HG02571 (cell line): ENCODE results near the gene PATE1.
"Not testable (repeated sequence)": the region's sequence is repeated elsewhere in the genome, so short reads cannot be mapped to it uniquely, and the experiment has no call there.

Experiments used
- ATAC-seq: cut with Tn5 transposase; IDR thresholded peaks from one replicate; pipeline ENCODE4 v1.9.1; 2021; ENCODE audit warnings: mild to moderate bottlenecking, moderate library complexity; ENCODE audit not compliant: unreplicated experiment

The PATE1 gene

DNA sequence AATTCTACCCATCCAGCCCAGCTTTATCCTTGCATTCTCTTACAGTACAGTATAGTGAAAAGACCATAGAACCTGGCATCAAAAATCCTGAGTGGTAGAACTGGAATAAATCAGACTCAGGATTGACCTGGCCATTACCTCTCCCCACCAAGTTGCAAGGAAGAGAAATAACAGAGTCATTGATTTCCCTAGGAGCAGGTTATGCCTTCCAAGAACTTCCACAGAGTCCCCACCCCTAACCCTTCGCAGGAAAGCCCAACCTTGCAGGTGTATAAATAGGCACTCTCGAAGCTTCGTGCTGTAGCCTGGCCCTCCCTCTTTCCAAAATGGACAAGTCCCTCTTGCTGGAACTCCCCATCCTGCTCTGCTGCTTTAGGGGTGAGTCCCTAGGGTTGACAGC lies at the start of gene PATE1:
Gene PATE1, plus strand, starts transcription at position 301 of the 400 bp plus-strand sequence. Its CDS starts 26 bp downstream, at position 327.
- no peak for ATAC-seq

GRCh38 chr11:125701018-125701610 lies 45.0 kb upstream of the PATE1 start:
- ATAC-seq, result no peak

- no peak for ATAC-seq
These were observed 44.0 kb upstream of the PATE1 start for GRCh38 chr11:125701858-125702621.

GRCh38 chr11:125704686-125705085 lies 41.4 kb upstream of the PATE1 start:
- ATAC-seq, result not testable (repeated sequence)

- no peak for ATAC-seq
These were observed 25.3 kb upstream of the PATE1 start for GRCh38 chr11:125720781-125721180.

DNA sequence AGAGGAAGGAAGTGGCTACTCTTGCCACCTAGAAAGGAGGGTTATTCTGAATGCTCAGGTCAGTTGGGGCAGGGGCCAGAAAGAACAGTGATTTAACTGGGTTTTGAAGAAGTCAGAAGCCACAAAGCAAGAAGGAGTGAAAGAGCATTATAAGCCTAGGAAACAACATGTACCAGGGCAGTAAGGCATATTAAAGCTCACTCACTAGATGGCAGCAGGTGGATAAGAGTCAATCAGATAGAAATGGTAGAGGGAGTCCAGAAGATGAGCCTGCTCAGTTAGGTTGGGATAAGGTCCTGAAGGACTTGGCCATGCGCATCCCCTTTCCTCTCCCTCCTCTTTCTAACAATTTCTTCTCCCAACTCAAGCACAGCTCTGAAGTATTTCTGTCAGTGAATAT lies 22.0 kb upstream of the PATE1 start:
- no peak for ATAC-seq

- ATAC-seq, result no peak
These were observed 17.1 kb upstream of the PATE1 start for GRCh38 chr11:125728969-125729368.

DNA sequence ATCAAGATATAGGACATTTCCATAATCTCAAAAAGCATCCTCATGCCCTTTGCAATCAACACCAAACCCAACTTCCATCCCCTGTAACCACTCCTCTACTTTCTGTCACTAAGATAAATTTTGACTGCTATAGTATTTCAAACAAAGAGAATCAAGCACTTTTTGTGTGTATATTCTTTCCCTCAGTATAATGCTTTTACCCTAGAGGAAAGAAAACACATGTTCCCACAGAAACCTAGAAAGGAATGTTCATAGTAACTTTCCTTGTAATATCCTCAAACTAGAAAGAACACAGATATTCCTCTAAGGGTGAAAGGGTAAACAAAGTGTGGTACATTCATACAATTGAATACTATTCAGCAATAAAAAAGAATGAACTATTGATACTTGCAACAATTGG lies 5.5 kb upstream of the PATE1 start:
- ATAC-seq, result no peak

DNA sequence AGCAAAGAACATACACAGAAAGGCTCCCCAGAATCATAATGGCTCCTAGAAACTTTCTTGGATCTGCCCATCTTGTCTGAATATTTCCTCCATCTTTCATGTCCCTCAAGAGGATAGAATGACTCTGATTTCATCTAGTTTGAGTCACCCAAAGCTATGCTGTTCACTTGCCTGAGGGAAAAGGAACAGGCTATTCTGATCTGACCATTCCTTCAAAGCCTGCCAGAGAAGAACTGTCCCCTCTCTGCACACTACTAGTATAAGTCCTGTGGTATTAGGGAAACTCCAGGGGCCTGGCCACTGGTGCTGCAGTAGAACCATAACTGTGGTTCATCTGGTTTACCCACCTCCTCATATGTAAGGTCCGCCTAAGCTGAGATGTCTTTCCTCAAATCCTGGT lies 2.4 kb upstream of the PATE1 start:
- no peak for ATAC-seq

DNA sequence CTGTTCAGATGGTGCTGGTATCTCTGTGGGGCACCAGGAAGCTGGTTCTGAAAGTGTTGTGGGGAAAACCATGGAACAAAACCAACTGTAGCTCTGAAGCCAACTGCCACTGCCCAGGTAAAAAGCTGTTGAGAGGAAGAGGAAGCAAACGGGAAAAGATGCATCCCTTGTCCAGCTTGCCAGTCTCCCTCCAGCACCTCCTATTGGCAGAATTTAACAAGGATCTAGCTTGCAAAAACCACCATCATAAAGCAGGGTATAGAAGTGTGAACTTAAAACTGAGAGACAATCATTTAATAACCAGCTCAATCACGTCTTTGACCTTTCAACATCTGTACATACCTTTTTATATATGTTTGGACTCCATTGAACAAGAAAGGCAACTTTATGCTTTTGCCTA lies 4.5 kb downstream of the PATE1 start:
- no peak for ATAC-seq

DNA sequence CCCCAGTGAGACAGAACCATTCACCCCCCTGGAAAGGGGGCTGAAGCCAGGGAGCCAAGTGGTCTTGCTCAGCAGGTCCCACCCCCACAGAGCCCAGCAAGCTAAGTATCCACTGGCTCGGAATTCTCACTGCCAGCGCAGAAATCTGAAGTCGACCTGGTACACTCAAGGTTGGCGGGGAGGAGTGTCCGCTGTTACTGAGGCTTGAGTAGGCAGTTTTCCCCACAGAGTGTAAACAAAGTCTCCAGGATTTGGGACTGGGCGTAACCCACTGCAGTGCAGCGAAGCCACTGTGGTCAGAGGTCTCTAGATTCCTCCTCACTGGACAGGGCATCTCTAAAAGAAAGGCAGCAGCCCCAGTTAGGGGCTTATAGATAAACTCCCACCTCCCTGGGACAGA lies 10.0 kb downstream of the PATE1 start:
- ATAC-seq, result no peak

DNA sequence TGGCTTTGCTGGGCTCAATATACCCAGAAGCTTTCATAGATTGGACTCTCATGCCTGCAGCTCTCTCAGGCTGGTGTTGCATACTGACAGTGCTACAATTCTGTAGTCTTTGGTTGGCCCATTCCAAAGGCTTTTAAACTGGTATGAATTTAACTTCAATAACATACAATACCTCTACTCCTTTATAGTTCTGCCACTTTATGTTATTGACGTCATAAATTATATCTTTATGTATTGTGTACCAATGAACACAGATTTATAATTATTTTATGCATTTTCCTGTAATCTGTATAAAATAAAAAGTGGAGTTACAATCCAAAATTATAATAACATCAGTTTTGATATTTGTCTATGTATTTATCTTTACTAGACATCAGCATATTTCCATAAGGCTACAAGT lies 16.4 kb downstream of the PATE1 start:
- no peak for ATAC-seq

GRCh38 chr11:125763483-125763882 lies 17.4 kb downstream of the PATE1 start:
- no peak for ATAC-seq

DNA sequence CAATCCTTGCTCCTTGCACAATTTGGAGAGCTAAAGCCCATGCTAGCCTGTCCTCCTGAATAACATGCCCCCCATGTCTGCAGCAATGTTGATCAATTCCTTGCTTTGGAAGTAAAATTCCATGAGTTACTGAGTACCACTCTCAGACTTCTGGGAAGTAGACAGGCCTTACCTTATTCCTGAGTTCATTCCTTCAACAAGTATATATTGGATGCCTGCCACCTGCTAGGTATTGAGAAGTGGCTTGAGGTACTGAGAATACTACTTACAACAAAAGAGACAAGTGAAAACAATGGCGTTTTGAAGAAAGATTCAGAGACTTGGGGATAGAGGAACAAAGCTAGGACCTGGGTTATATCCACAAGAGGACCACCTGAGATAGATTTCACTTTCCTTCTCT lies 20.2 kb downstream of the PATE1 start:
- no peak for ATAC-seq

DNA sequence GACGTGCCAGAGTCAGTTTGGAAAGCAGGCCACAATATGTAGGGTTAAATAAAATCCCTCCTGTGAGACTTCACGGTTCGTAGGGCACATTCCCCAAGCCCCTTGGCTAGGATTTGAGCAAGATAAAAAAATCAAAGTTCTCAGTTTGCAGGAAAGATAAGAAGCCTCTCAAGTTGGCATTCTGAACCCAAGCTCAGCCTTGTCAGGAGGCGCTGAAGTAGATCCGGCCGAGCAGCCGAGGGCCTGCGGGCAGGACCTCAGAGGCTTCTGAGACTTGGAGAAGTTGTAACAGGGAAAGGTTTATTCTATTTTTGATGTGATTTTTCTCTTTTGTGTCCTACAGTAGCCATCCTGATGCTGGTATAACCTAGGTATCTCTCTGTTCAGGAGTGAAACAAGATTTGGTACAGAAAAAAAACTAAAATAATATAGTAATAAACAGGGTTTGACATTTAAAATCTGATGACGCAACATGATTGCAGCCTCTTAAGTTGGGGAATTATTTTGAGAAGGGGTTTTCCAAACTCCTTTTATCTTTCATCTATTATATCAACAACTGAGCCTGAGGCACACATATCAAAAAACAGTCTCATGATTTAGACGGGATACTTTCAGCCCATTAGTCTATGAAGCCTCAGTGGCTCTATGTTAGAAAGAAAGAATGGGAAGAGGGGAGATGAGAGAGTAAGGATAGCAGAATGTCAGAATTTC lies 22.4 kb downstream of the PATE1 start:
- ATAC-seq, result no peak

DNA sequence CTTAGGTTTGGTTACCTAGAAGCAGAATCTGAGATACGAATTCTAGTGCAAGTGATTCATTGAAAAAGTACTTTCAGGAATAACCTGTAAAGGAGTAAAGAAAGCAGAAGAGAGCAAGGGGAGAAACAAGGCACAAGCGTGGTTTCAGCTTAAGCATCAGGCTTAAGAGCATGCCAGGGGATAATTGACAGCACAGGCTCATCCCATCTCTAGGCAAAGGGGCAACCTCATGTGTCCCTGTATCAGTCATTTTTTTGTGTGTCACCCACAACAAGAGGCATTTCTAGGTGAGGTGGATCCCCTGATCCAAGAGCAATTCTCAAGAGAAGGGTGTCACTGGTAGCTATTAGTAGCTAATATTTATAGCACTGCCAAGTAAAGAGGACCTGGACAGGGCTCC lies 24.5 kb downstream of the PATE1 start:
- ATAC-seq, result no peak

- no peak for ATAC-seq
These were observed 26.9 kb downstream of the PATE1 start for GRCh38 chr11:125772834-125773505.

DNA sequence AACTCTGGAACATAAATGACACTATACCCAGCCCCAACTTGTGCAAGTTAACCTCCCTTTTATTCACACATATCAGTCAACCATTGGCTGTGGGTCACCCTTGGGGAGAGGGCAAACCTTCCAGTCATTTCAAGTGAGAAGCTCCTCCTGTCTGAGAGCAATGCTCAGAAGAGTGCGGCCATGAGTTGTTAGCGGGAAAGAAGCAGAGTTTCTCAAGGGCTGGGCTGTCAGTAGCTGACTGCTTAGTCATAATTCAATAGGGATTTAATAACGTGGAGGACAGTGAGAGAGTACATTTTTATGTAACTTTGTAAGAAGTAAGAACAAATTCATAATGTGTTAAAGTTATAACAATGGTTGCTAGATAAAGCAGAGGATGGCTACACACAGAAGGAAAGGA lies 27.4 kb downstream of the PATE1 start:
- ATAC-seq, result no peak

- ATAC-seq, result no peak
These were observed 31.2 kb downstream of the PATE1 start for GRCh38 chr11:125777309-125777708.

DNA sequence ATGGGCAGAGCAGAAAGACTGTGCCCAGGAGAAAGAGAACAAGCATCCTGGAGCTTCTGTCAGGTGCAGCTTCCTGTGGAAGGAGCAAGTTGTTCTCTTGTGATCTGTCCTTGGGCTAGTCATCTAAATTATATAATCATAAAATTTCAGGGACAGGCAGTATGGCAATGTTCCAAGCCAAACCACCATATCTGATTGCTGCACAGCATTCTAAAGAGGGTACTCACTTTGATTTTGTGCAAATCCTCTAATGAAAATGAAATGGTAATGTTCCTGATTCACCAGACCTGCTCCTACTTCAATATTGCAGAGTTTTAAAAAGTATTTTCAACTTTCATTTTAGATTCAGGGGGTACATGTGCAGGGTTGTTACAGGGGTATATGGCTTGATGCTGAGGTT lies 32.6 kb downstream of the PATE1 start, which contains the start of gene PATE2:
Gene PATE2, minus strand, starts transcription at position 101 of the 400 bp plus-strand sequence. Its CDS starts 55 bp downstream, at position 46.
- no peak for ATAC-seq

DNA sequence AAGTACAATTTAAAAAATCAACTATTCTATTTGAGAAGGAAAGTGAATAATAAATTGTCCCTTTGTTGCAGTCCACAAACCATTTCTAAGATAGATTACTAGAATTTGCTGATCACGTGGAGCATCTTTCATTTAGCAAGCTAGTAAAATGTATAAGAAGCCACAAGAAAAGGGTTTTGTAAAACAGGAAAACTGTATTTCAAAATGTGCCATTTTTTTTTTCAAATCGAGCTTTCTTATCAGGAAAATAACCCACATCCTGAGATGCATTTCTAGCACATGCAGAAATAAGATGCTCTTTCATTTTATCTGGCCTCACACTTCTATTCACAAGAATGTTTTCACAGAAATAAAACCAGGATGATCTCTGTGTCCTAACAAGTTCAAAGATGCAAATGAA lies 38.6 kb downstream of the PATE1 start:
- no peak for ATAC-seq
